ENCODE data around the gene ALDH8A1. TPM values are rescaled to one million over a fixed set of nuclear protein-coding genes. Genes with fewer than 3 reads are reported as not detected.

ALDH8A1 gene
- total RNA-seq, 1 experiment from 2014 or later = not detected

GRCh38 chr6:134945045-134945444, 4.9 kb downstream of the ALDH8A1 start:
- Histone ChIP-seq H3K9ac (ENCODE audit: extremely low read depth, insufficient read length, low read length) (no peak overlapping the region), H3K79me1 (ENCODE audit: insufficient read depth, low read depth, low read length, poor library complexity, severe bottlenecking) (no peaks in the 10 kb centered on the region), H3K4me1 (ENCODE audit: insufficient read depth, low read length) (no peaks in the 10 kb centered on the region), H3K9me3 (ENCODE audit: control insufficient read depth, low read depth, low read length) (no peaks in the 10 kb centered on the region), H3T11ph (ENCODE audit: low read length) (no peak overlapping the region), H2AFZ (ENCODE audit: low read length) (no peak overlapping the region), H3K27me3 (ENCODE audit: insufficient read depth, low read length) (no peaks in the 10 kb centered on the region), H3K79me2 (ENCODE audit: insufficient read depth, low read length) (no peaks in the 10 kb centered on the region), H4K20me1 (ENCODE audit: control insufficient read depth, insufficient read depth, insufficient read length) (no peaks in the 10 kb centered on the region), H3K27ac (ENCODE audit: insufficient read length, low read depth, low read length) (no peak overlapping the region), H3K14ac (ENCODE audit: insufficient read depth, low read length) (no peak overlapping the region), H4K5ac (ENCODE audit: insufficient read length, low read depth, low read length) (no peak overlapping the region), H2BK20ac (ENCODE audit: low read depth, low read length, poor library complexity, severe bottlenecking) (no peak overlapping the region), H4K8ac (replicated peaks; ENCODE audit: insufficient read length, low read depth, low read length) (no peak overlapping the region), H3K4me2 (ENCODE audit: insufficient read depth, insufficient read length, low read length) (no peak overlapping the region), H2AK5ac (ENCODE audit: insufficient read length, low read length) (no peak overlapping the region), H3K23ac (ENCODE audit: insufficient read length, low read depth, low read length) (no peak overlapping the region), H4K91ac (ENCODE audit: insufficient read length, low read depth, low read length) (no peak overlapping the region), H3K56ac (ENCODE audit: insufficient read length, low read depth, low read length) (no peak overlapping the region), H2BK120ac (ENCODE audit: low read depth, low read length, poor library complexity, severe bottlenecking) (no peak overlapping the region), H3K4ac (ENCODE audit: low read depth, low read length) (no peak overlapping the region), H2BK12ac (ENCODE audit: insufficient read length, low read depth, low read length) (no peak overlapping the region), H2BK15ac (ENCODE audit: low read depth, low read length) (no peak overlapping the region), H2BK5ac (ENCODE audit: insufficient read length, low read length) (no peak overlapping the region), H3K18ac (ENCODE audit: insufficient read length, low read depth, low read length) (no peak overlapping the region), H3K23me2 (ENCODE audit: insufficient read length, low read depth, low read length, poor library complexity, severe bottlenecking) (no peaks in the 10 kb centered on the region)
- Mint-ChIP-seq H3K27me3 (ENCODE audit: low read depth) (no peaks in the 10 kb centered on the region), H3K4me3 (no peak overlapping the region), H3K36me3 (ENCODE audit: insufficient read depth in 1 of 3, low read depth in 3 of 3) (no peaks in the 10 kb centered on the region), H3K9me3 (no peaks in the 10 kb centered on the region; a peak in 1 of 5 replicates), H3K4me1 (peaks cover 0 to 4% of the 10 kb centered on the region in 2 experiments; a peak in 1 of 4 replicates), H3K27ac (no peak overlapping the region)
- TF ChIP-seq, protein P1, sequence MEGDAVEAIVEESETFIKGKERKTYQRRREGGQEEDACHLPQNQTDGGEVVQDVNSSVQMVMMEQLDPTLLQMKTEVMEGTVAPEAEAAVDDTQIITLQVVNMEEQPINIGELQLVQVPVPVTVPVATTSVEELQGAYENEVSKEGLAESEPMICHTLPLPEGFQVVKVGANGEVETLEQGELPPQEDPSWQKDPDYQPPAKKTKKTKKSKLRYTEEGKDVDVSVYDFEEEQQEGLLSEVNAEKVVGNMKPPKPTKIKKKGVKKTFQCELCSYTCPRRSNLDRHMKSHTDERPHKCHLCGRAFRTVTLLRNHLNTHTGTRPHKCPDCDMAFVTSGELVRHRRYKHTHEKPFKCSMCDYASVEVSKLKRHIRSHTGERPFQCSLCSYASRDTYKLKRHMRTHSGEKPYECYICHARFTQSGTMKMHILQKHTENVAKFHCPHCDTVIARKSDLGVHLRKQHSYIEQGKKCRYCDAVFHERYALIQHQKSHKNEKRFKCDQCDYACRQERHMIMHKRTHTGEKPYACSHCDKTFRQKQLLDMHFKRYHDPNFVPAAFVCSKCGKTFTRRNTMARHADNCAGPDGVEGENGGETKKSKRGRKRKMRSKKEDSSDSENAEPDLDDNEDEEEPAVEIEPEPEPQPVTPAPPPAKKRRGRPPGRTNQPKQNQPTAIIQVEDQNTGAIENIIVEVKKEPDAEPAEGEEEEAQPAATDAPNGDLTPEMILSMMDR (conservative IDR thresholded peaks at IDR 0.05) = no peak
- no peak for DNase-seq
